Glutamatergic neuron (in vitro differentiated cells): Measurements from ENCODE around the gene CABP4. TPM values are rescaled to one million over a fixed set of nuclear protein-coding genes. Genes with fewer than 3 reads are reported as not detected.

Experiments used
- DNase-seq: peaks from one replicate; pipeline ENCODE4 v3.0.0; 2022
- H3K27ac Mint-ChIP-seq: one replicate; pipeline ENCODE4 v1.8.0; 2020; ENCODE audit warnings: mild to moderate bottlenecking, mixed read lengths, inconsistent platforms; ENCODE audit not compliant: unreplicated experiment
- H3K27me3 Mint-ChIP-seq: one replicate; pipeline ENCODE4 v1.8.0; 2020; ENCODE audit warnings: mild to moderate bottlenecking, moderate library complexity, mixed read lengths, inconsistent platforms; ENCODE audit not compliant: unreplicated experiment
- H3K36me3 Mint-ChIP-seq: one replicate; pipeline ENCODE4 v1.8.0; 2020; ENCODE audit warnings: mild to moderate bottlenecking, mixed read lengths, inconsistent platforms; ENCODE audit not compliant: unreplicated experiment
- H3K4me1 Mint-ChIP-seq: one replicate; pipeline ENCODE4 v1.8.0; 2020; ENCODE audit warnings: mild to moderate bottlenecking, low read depth, mixed read lengths, inconsistent platforms; ENCODE audit not compliant: unreplicated experiment
- H3K4me3 Mint-ChIP-seq: one replicate; pipeline ENCODE4 v1.8.0; 2020; ENCODE audit warnings: mild to moderate bottlenecking, mixed read lengths, inconsistent platforms; ENCODE audit not compliant: unreplicated experiment
- H3K9me3 Mint-ChIP-seq: one replicate; pipeline ENCODE4 v1.8.0; 2020; ENCODE audit warnings: mild to moderate bottlenecking, moderate library complexity, mixed read lengths, inconsistent platforms; ENCODE audit not compliant: unreplicated experiment
- CTCF ChIP-seq: fragments of 200-600 bp; sonication (generic); IDR thresholded peaks from one replicate; pipeline ENCODE4 v1.5.0; 2021; ENCODE audit not compliant: partially characterized antibody, unreplicated experiment
- total RNA-seq: library from RNA; stranded (reverse); fragmentation: NEBNext Ultra II Directional; extraction: Animal tissue kit (Norgen Biotek cat#: 25700); gene quantifications from one replicate; pipeline ENCODE4 v1.2.1, GENCODE V29; 2021; ENCODE audit not compliant: unreplicated experiment

The CABP4 gene
- total RNA-seq, 1 donor from 2014 or later: not detected

GRCh38 chr11:67500484-67500821 lies 45.3 kb downstream of the CABP4 start:
- no peak overlapping the region for H3K4me3 Mint-ChIP-seq
- no peak overlapping the region for H3K27ac Mint-ChIP-seq
- no peaks in the 10 kb centered on the region for H3K36me3 Mint-ChIP-seq
- DNase-seq: no peak
- H3K4me1 Mint-ChIP-seq: peaks cover 4% of the 10 kb centered on the region
- no peak for TF ChIP-seq CTCF
- peaks cover 8% of the 10 kb centered on the region for H3K27me3 Mint-ChIP-seq
- H3K9me3 Mint-ChIP-seq: peaks cover 3% of the 10 kb centered on the region

- DNase-seq: no peak
- Mint-ChIP-seq H3K27ac (no peak overlapping the region), H3K4me3 (no peak overlapping the region), H3K27me3 (peaks cover 9% of the 10 kb centered on the region), H3K36me3 (no peaks in the 10 kb centered on the region), H3K4me1 (peaks cover 4% of the 10 kb centered on the region), H3K9me3 (peaks cover 3% of the 10 kb centered on the region)
- no peak for TF ChIP-seq CTCF
Measured at GRCh38 chr11:67500831-67501715, 45.9 kb downstream of the CABP4 start.

- DNase-seq: no peak
- no peak overlapping the region for H3K4me3 Mint-ChIP-seq
- no peaks in the 10 kb centered on the region for H3K36me3 Mint-ChIP-seq
- peaks cover 9% of the 10 kb centered on the region for H3K27me3 Mint-ChIP-seq
- TF ChIP-seq CTCF: no peak
- no peak overlapping the region for H3K27ac Mint-ChIP-seq
- H3K4me1 Mint-ChIP-seq: peaks cover 4% of the 10 kb centered on the region
- H3K9me3 Mint-ChIP-seq: peaks cover 6% of the 10 kb centered on the region
Measured at GRCh38 chr11:67501854-67502253, 46.7 kb downstream of the CABP4 start.

GRCh38 chr11:67502328-67502979 lies 47.3 kb downstream of the CABP4 start:
- Mint-ChIP-seq H3K27ac (no peak overlapping the region), H3K36me3 (no peaks in the 10 kb centered on the region), H3K9me3 (peaks cover 6% of the 10 kb centered on the region), H3K27me3 (peaks cover 11% of the 10 kb centered on the region), H3K4me1 (peaks cover 7% of the 10 kb centered on the region), H3K4me3 (peak overlapping the region; percentile 79)
- no peak for DNase-seq
- TF ChIP-seq CTCF: no peak
